Astrocyte (in vitro differentiated cells and primary cell): ENCODE measurements around the gene CNTNAP2.

Experiments
- EZH2 ChIP-seq: IDR thresholded peaks from 2 replicates; pipeline ENCODE4 v1.6.1; 2012; ENCODE audit warnings: mild to moderate bottlenecking, low read length, inconsistent platforms; ENCODE audit not compliant: insufficient read depth
- TF ChIP-seq, protein P1 (sequence below): IDR thresholded peaks from 2 replicates; pipeline ENCODE4 v1.5.1; 2011; ENCODE audit warnings: low read depth, mild to moderate bottlenecking, inconsistent platforms, low read length, moderate library complexity; ENCODE audit not compliant: insufficient read depth

DNA sequence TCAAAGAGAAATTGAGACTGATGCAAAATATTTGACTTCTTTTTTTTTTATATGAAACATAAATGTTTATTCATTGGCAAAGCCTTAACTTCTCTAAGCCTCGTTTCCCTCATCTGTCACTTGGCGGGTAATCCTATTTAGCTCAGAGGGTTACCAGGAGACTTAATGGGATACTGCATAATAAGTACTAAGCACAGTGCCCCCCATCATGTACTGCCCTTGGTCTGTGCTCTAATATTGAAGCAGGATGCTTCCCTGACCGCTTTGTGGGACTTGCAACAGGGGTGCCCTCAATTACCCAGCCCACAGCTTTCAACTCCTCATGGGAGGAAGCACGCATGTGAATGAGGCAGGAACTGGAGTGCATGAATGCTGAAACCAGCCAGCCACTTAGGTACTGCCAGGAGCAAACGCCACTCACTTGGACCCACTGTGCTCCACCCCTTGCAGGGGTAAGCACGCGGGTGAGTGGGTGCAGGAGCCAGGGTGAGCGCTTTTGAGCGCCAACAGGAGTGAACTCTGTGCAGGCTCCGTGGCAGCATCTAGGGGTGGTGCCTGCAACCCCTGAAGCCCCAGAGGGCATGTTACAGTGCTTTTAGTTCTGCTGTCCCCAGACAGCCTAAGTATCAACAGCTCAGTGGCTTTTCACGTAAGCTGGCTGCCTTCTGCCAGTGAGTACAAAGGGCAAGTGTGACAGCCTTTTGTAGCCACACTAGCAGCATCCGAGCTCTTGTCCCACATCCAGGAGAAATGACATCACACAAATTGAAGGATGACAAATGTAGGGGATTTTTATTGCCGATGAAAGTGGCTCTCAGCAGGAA lies 2264.2 kb downstream of the CNTNAP2 start:
- TF ChIP-seq, protein P1, sequence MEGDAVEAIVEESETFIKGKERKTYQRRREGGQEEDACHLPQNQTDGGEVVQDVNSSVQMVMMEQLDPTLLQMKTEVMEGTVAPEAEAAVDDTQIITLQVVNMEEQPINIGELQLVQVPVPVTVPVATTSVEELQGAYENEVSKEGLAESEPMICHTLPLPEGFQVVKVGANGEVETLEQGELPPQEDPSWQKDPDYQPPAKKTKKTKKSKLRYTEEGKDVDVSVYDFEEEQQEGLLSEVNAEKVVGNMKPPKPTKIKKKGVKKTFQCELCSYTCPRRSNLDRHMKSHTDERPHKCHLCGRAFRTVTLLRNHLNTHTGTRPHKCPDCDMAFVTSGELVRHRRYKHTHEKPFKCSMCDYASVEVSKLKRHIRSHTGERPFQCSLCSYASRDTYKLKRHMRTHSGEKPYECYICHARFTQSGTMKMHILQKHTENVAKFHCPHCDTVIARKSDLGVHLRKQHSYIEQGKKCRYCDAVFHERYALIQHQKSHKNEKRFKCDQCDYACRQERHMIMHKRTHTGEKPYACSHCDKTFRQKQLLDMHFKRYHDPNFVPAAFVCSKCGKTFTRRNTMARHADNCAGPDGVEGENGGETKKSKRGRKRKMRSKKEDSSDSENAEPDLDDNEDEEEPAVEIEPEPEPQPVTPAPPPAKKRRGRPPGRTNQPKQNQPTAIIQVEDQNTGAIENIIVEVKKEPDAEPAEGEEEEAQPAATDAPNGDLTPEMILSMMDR, result no peak
- TF ChIP-seq EZH2, result no peak
